DND-41 (cell line): ENCODE measurements around the gene MYO1D.

Experiments
- CTCF ChIP-seq: IDR thresholded peaks from 2 replicates; pipeline ENCODE4 v1.5.1; 2012; ENCODE audit warnings: borderline replicate concordance, low read length, moderate library complexity, mild to moderate bottlenecking; ENCODE audit not compliant: poor library complexity, severe bottlenecking; ENCODE audit errors: extremely low read depth
- EZH2 ChIP-seq: IDR thresholded peaks from 3 replicates; pipeline ENCODE4 v1.6.1; 2012; ENCODE audit warnings: borderline replicate concordance, low read depth, mild to moderate bottlenecking, moderate library complexity, low read length, inconsistent platforms; ENCODE audit not compliant: severe bottlenecking

GRCh38 chr17:32835291-32835761, 41.6 kb downstream of the MYO1D start:
- TF ChIP-seq CTCF (no peak), EZH2 (no peak)
